ENCODE data around the gene LTBR.

- TF ChIP-seq GABPA (IDR thresholded peaks at IDR 0.05; ENCODE audit: low read depth) (no peak), CTCF (IDR thresholded peaks at IDR 0.05 in 2 of 3, conservative IDR thresholded peaks at IDR 0.05 in 1 of 3; ENCODE audit: control insufficient read depth in 2 of 3, extremely low read depth in 1 of 3, insufficient read depth in 1 of 3, low read depth in 3 of 3, low read length in 3 of 3) (no peak), RAD21 (IDR thresholded peaks at IDR 0.05; ENCODE audit: insufficient read depth, low read depth, low read length) (no peak), TCF12 (IDR thresholded peaks at IDR 0.05; ENCODE audit: low read depth, low read length) (no peak), POLR2AphosphoS2 (IDR thresholded peaks at IDR 0.05; ENCODE audit: low read depth, low read length) (no peak), NFYB (IDR thresholded peaks at IDR 0.05; ENCODE audit: insufficient read depth, low read depth, low read length) (no peak), ESRRA (IDR thresholded peaks at IDR 0.05; ENCODE audit: low read length) (no peak), REST (IDR thresholded peaks at IDR 0.05; ENCODE audit: low read depth, low read length) (no peak), BHLHE40 (IDR thresholded peaks at IDR 0.05; ENCODE audit: borderline replicate concordance in 1 of 2, low read depth in 2 of 2, low read length in 1 of 2) (no peak)
Measured at GRCh38 chr12:6355491-6356373, 28.2 kb upstream of the LTBR start.

Data from GM12878 (cell line).